Keratinocyte (primary cell): ENCODE measurements around the gene SUPT6H. TPM values are rescaled to one million over a fixed set of nuclear protein-coding genes. Genes with fewer than 3 reads are reported as not detected.
A peak's percentile ranks its signal among the peaks of the same experiment; 100 is the strongest.

Experiments used
- DNase-seq: peaks from one replicate; pipeline ENCODE4 v3.0.0-alpha.2; 2011; ENCODE audit warnings: low read depth, missing footprints, low spot score
- FAIRE-seq: peaks from 2 replicates; lab custom pipeline; 2011; peaks lifted over from hg19 to GRCh38; lab: Jason Lieb, UNC
- H2AFZ ChIP-seq: 2 replicates; pipeline ENCODE4 v1.6.0; 2012; ENCODE audit warnings: low read length, control low read depth, inconsistent platforms; ENCODE audit not compliant: control insufficient read depth
- H3K27ac ChIP-seq: 2 replicates; pipeline ENCODE4 v1.5.1; 2011; ENCODE audit warnings: low read length; ENCODE audit not compliant: control insufficient read depth, insufficient read depth
- H3K27me3 ChIP-seq: 3 replicates; pipeline ENCODE4 v1.6.0; 2011; ENCODE audit warnings: low read length; ENCODE audit not compliant: control insufficient read depth, insufficient read depth; ENCODE audit errors: extremely low read depth
- H3K36me3 ChIP-seq, 2 experiments: 2 replicates in 1 of 2; 3 replicates in 1 of 2; pipeline ENCODE4 v1.5.1; 2011; ENCODE audit warnings: low read length in 2 of 2, mild to moderate bottlenecking in 1 of 2; ENCODE audit not compliant: control insufficient read depth in 2 of 2, insufficient read depth in 2 of 2; ENCODE audit errors: extremely low read depth in 1 of 2
- H3K4me1 ChIP-seq: 3 replicates; pipeline ENCODE4 v1.5.1; 2011; ENCODE audit warnings: low read length; ENCODE audit not compliant: control insufficient read depth, insufficient read depth; ENCODE audit errors: extremely low read depth
- H3K4me2 ChIP-seq: 3 replicates; pipeline ENCODE4 v1.6.0; 2011; ENCODE audit warnings: low read depth, low read length; ENCODE audit not compliant: control insufficient read depth, insufficient read depth; ENCODE audit errors: extremely low read depth
- H3K4me3 ChIP-seq, 3 experiments: fragments of 200-600 bp in 1 of 3; sonication (generic) in 1 of 3; 2 replicates in 2 of 3; 3 replicates in 1 of 3; pipeline ENCODE4 v1.5.1; 2011 to 2016; ENCODE audit warnings: low read length in 3 of 3, mild to moderate bottlenecking in 3 of 3, control low read depth in 2 of 3, inconsistent platforms in 1 of 3, low read depth in 1 of 3, mixed read lengths in 1 of 3, mixed run types in 1 of 3, moderate library complexity in 1 of 3; ENCODE audit not compliant: control insufficient read depth in 2 of 3, insufficient read depth in 2 of 3; ENCODE audit errors: extremely low read depth in 1 of 3
- H3K79me2 ChIP-seq: 2 replicates; pipeline ENCODE4 v1.6.0; 2012; ENCODE audit warnings: low read length; ENCODE audit not compliant: control insufficient read depth, insufficient read depth
- H3K9ac ChIP-seq: 3 replicates; pipeline ENCODE4 v1.6.0; 2011; ENCODE audit warnings: low read length; ENCODE audit not compliant: control insufficient read depth, insufficient read depth; ENCODE audit errors: extremely low read depth
- H3K9me1 ChIP-seq: 3 replicates; pipeline ENCODE4 v1.6.0; 2011; ENCODE audit warnings: low read length; ENCODE audit not compliant: control insufficient read depth, insufficient read depth; ENCODE audit errors: extremely low read depth
- H3K9me3 ChIP-seq: 2 replicates; pipeline ENCODE4 v1.5.1; 2012; ENCODE audit warnings: low read depth, low read length; ENCODE audit not compliant: control insufficient read depth
- H4K20me1 ChIP-seq: 3 replicates; pipeline ENCODE4 v1.6.0; 2011; ENCODE audit warnings: low read length; ENCODE audit not compliant: control insufficient read depth, insufficient read depth; ENCODE audit errors: extremely low read depth
- EZH2 ChIP-seq: IDR thresholded peaks from one replicate; pipeline ENCODE4 v1.6.1; 2012; ENCODE audit warnings: inconsistent platforms, mild to moderate bottlenecking, low read length, moderate library complexity
- dilution Hi-C: fragments of 300-500 bp; cut with MboI; formaldehyde crosslinking; loops from one replicate; pipeline ENCODE4 v1.7.0; 2020; ENCODE audit warnings: low sequenced_read_pairs; ENCODE audit not compliant: extremely low pct_ligation_motif_present
- polyA plus RNA-seq, 5 experiments: library from polyadenylated mRNA; depleted of rRNA in 3 of 5; stranded (reverse) in 3 of 5; stranded (forward) in 1 of 5; unstranded in 1 of 5; fragments of >200 nt; gene quantifications; 1 replicate in 1 of 5; 2 replicates in 3 of 5; 3 replicates in 1 of 5; pipeline versions ENCODE4 v1.2.1 to v1.2.3, GENCODE V29; 2011 to 2012; ENCODE audit warnings: missing spikeins in 2 of 5, low read depth in 1 of 5, low replicate concordance in 1 of 5
- TF ChIP-seq, protein P1 (sequence below), 3 experiments: IDR thresholded peaks in 1 of 3; conservative IDR thresholded peaks in 1 of 3; optimal IDR thresholded peaks in 1 of 3; 2 replicates in 2 of 3; 3 replicates in 1 of 3; pipeline versions ENCODE3 to v1.5.1; 2011; ENCODE audit warnings: low read length in 3 of 3, mild to moderate bottlenecking in 3 of 3, moderate library complexity in 2 of 3, control low read depth in 1 of 3, inconsistent platforms in 1 of 3; ENCODE audit not compliant: insufficient read depth in 2 of 3; ENCODE audit errors: extremely low read depth in 1 of 3

The SUPT6H gene
- polyA plus RNA-seq, 1 donor (not counting 4 experiments of a cell fraction or from before 2014, with no cell fraction given) = 32.1 TPM

DNA sequence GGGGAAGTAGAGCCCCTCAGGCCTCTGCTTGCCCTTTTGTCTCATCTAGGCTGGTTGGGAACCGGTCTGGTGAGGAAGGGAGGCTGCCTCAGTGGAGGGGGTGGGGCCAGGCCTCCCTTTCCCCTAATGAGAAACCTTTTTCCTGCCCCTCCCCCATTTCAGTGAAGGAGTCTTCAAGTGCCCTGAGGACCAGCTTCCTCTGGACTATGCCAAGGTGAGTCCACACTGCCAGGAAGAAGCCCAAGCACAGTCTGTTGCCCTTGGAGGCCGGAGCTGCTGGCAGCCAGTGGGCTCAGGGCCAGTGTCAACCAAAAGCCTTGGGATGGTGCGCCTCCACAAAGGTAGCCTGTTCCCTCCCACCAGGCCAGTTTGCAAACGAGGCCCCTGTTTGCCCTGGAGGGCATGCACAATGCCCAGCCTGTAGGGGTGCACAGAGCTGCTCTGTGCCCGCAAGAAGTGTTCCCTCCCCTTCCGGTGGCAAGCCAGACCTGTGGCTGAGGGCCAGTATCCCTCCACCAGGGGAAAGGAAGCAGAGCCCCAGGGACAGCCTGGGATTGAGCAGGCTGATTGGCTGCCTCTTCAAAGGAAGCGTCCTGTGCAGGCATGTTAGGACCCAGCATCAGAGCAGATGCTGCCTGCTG lies 85.2 kb downstream of the SUPT6H start:
- Histone ChIP-seq H3K9ac (peak overlapping the region; percentile 96), H3K4me2 (peak overlapping the region; percentile 87), H3K27me3 (no peaks in the 10 kb centered on the region), H3K27ac (peak overlapping the region; percentile 91), H2AFZ (no peak overlapping the region), H3K9me3 (no peaks in the 10 kb centered on the region), H3K9me1 (peaks cover 7% of the 10 kb centered on the region), H3K4me1 (peaks cover 36% of the 10 kb centered on the region), H3K79me2 (peaks cover 64% of the 10 kb centered on the region), H3K4me3 (peak overlapping the region; percentile 88 to 98 (median 89)), H3K36me3 (peaks cover 39 to 49% of the 10 kb centered on the region in 2 experiments), H4K20me1 (peaks cover 42% of the 10 kb centered on the region)
- DNase-seq = no peak
- no peak for FAIRE-seq
- dilution Hi-C loops = no loop called here
- TF ChIP-seq EZH2 = no peak
- TF ChIP-seq, protein P1, sequence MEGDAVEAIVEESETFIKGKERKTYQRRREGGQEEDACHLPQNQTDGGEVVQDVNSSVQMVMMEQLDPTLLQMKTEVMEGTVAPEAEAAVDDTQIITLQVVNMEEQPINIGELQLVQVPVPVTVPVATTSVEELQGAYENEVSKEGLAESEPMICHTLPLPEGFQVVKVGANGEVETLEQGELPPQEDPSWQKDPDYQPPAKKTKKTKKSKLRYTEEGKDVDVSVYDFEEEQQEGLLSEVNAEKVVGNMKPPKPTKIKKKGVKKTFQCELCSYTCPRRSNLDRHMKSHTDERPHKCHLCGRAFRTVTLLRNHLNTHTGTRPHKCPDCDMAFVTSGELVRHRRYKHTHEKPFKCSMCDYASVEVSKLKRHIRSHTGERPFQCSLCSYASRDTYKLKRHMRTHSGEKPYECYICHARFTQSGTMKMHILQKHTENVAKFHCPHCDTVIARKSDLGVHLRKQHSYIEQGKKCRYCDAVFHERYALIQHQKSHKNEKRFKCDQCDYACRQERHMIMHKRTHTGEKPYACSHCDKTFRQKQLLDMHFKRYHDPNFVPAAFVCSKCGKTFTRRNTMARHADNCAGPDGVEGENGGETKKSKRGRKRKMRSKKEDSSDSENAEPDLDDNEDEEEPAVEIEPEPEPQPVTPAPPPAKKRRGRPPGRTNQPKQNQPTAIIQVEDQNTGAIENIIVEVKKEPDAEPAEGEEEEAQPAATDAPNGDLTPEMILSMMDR (optimal IDR thresholded peaks at IDR 0.05 in 1 of 3, IDR thresholded peaks at IDR 0.05 in 1 of 3, conservative IDR thresholded peaks at IDR 0.05 in 1 of 3; ENCODE audit: extremely low read depth in 1 of 3, insufficient read depth in 2 of 3, low read length in 3 of 3) = no peak

- H4K20me1 ChIP-seq = peaks cover 42% of the 10 kb centered on the region
- H3K9ac ChIP-seq = peak overlapping the region; percentile 96
- peak overlapping the region; percentile 91 for H3K27ac ChIP-seq
- dilution Hi-C loops = no loop called here
- peaks cover 39 to 49% of the 10 kb centered on the region in 2 experiments for H3K36me3 ChIP-seq
- no peaks in the 10 kb centered on the region for H3K27me3 ChIP-seq
- peaks cover 32% of the 10 kb centered on the region for H3K4me1 ChIP-seq
- FAIRE-seq = no peak
- no peak overlapping the region for H3K4me3 ChIP-seq
- peak overlapping the region; percentile 87 for H3K4me2 ChIP-seq
- H3K9me1 ChIP-seq = peaks cover 7% of the 10 kb centered on the region
- TF ChIP-seq, protein P1 (optimal IDR thresholded peaks at IDR 0.05 in 1 of 3, IDR thresholded peaks at IDR 0.05 in 1 of 3, conservative IDR thresholded peaks at IDR 0.05 in 1 of 3; ENCODE audit: extremely low read depth in 1 of 3, insufficient read depth in 2 of 3, low read length in 3 of 3) = no peak
- TF ChIP-seq EZH2 = no peak
- H2AFZ ChIP-seq = no peak overlapping the region
- DNase-seq = no peak
- peaks cover 64% of the 10 kb centered on the region for H3K79me2 ChIP-seq
- no peaks in the 10 kb centered on the region for H3K9me3 ChIP-seq
Observed at GRCh38 chr17:28747801-28748750, 86.1 kb downstream of the SUPT6H start.
